Measurements from ENCODE around the gene CAMKV.

DNA sequence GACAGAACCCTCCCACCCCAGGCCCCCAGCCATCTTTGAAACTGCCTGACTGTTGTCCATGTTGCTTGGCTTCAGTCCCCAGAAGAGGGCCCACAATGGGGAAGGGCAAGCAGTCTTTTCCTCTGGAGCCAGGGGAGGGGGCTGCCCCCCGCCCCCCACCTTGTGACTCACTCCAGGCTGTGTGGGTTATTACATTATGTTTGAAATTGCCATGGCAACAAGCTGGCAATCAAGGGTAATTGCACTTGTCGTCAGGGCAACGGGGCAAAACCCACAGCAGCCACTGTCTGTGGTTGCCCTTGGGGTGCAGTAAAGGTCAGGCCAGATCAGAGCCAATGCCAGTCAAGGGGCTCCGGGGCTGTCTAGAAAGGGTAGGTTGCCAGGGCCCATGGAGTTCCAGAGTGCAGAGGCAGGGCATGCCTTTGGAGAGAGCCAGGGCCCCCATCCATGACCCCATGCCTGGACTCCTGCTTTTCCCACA is 3.1 kb upstream of the CAMKV start:
- TF ChIP-seq, protein P1, sequence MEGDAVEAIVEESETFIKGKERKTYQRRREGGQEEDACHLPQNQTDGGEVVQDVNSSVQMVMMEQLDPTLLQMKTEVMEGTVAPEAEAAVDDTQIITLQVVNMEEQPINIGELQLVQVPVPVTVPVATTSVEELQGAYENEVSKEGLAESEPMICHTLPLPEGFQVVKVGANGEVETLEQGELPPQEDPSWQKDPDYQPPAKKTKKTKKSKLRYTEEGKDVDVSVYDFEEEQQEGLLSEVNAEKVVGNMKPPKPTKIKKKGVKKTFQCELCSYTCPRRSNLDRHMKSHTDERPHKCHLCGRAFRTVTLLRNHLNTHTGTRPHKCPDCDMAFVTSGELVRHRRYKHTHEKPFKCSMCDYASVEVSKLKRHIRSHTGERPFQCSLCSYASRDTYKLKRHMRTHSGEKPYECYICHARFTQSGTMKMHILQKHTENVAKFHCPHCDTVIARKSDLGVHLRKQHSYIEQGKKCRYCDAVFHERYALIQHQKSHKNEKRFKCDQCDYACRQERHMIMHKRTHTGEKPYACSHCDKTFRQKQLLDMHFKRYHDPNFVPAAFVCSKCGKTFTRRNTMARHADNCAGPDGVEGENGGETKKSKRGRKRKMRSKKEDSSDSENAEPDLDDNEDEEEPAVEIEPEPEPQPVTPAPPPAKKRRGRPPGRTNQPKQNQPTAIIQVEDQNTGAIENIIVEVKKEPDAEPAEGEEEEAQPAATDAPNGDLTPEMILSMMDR (conservative IDR thresholded peaks at IDR 0.05; ENCODE audit: low read depth, low read length) = no peak
- TF ChIP-seq RFX5 (IDR thresholded peaks at IDR 0.05; ENCODE audit: low read depth, low read length) = no peak
- no peak for TF ChIP-seq BHLHE40 (IDR thresholded peaks at IDR 0.05; ENCODE audit: low read depth, low read length)
- no peak for TF ChIP-seq RCOR1 (IDR thresholded peaks at IDR 0.05; ENCODE audit: insufficient replicate concordance, low read length)
- TF ChIP-seq POLR2A (IDR thresholded peaks at IDR 0.05; ENCODE audit: low read depth, low read length) = no peak
- no peak for TF ChIP-seq RAD21 (IDR thresholded peaks at IDR 0.05; ENCODE audit: low read length)
